NAMALWA (cell line): ENCODE results near the gene ZMYM5.
"Not testable (repeated sequence)": the region's sequence is repeated elsewhere in the genome, so short reads cannot be mapped to it uniquely, and the experiment has no call there.

ENCODE experiments used
- DNase-seq: peaks from one replicate; pipeline ENCODE4 v3.0.0-alpha.2; 2015; ENCODE audit warnings: low spot score

Gene ZMYM5

DNA sequence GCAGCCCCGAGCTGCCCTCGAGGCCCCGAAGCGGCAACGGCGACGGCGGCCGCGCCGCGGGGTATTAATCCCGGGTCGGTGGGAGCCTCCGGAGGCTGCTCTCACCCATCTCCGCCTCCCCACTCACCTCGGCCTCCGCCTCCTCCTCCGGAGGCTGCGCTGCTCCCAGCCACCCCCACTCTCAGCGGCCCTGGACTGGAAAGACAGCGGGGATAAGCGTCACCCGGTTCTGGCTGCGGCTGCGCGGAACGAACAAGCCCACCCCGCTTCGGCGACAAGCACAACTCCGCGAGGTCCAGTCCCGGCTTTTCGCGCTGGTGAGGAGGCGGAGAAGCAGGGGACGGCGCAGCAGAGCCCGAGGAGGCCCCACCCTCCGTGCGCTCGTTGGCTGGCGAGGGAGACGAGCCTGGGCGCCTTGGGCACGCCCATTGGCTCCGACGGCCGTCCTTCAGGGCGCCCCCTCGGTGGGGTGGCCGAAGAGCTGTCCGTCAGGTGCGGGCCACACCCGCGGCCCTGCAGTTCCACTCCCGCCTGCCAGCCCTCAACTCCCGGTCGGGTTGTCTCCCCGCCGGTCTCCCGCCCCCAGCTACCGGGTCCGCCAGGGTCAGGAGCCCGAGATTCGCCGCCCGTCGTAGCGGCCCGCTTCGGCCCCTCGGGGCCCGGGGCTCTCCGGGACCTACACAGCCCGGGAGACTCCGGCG lies at the start of gene ZMYM5:
Gene ZMYM5 (minus strand): TSS at position 327 of the 701 bp plus-strand sequence. CDS start 11,469 bp downstream, outside the sequence.
- DNase-seq: peak; percentile 97

DNA sequence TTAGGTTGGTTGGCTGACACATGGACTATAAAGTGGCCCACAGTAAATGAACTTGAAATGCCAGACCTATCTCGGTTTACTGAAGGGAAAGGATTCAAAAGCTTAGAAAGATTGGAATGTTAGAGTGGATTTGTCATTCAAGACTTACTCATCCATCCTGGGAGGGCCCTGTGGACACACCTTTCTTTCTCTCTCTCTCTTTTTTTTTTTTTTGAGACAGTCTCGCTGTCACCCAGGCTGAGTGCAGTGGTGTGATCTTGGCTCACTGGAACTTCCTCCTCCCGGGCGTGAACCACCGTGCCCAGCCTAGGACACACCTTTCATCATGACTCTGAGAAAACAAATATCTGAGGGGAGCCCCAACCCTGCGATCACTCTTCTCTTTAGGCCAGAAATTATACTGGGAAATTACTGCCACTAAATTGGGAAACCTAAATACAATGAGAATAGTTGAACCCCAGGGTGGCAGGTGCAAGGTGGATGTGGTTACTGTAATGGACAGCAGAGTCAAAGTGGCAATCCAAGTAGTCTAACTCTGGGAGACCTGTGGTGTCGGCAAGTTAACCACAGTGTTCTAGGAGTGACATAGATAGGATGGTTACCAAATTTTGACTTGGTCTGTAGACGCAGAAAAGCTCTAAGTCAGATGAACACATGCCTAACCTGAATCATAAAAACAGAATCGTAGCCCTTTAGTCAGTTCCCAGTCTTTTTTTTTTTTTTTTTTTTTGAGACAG lies 47.1 kb upstream of the ZMYM5 start:
- no peak for DNase-seq

DNA sequence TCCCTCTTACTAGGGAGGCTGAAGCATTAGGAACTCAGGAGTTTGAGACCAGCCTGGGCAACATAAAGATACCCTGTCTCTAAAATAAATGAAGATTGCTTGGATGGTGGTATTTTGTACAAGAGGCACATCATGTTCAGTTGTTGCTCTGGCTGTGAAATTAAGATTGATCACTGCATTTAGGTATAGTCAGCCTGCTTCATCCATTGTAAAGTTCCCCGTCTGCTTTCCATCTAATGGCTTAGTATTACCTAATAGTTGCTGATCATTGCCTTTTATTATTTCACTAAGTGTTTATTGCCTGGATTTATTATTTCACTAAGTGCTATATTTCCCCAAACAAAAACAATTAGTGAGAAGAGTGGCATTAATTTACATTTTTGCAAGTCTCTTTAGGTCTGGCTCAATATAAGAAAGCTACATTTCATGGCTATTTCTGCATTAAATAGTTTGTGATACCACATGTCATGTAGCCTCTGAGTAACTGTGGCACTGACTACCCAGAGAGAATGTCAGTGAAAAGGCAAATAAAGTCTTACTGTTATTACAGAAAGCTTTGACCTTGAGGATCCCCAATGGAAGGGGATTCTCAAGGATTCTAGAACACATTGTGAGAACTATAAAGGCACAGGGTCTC lies 45.0 kb upstream of the ZMYM5 start:
- no peak for DNase-seq

DNA sequence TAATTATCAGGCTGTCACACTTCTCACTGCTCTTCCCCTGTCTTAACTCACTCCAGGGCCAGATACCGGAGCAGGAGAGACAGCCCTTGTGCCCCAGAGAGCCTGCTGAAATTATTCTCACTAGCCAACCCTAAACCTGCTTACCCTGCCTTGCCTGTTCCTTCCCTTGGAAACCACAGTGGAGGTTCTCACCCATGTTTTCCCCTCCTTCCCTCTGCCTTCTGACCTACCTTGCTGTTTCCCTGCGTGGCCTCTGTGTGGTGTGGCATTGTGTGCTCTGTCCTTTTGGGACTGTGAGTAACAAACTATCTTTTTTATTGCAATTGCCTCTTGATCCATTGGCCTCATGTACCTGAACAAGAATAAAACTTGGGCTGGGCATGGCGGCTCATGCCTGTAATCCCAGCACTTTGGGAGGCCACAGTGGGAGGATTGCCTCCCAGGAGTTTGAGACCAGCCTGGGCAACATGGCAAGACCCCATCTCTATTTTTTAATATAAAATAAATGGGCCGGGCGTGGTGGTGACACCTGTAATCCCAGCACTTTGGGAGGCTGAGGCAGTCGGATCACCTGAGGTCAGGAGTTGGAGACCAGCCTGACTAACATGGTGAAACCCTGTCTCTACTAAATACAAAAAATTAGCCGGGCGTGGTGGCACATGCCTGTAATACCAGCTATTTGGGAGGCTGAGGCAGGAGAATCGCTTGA lies 42.2 kb upstream of the ZMYM5 start:
- not testable (repeated sequence) for DNase-seq

DNA sequence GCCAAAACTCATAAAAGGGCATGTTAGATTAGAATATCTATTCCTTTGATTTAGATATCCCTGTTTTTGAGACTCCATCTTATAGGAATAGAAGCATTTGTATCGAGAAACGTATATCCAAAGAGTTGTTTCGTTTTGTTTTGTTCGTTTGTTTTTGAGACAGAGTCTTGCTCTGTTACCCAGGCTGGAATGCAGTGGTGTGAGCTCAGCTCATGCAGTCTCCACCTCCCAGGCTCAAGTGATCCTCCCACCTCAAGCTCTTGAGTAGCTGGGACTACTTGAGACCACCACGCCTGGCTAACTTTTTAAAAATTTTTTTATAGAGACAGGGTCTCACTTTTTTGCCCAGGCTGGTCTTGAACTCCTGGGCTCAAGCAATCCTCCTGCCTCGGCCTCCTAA lies 26.6 kb upstream of the ZMYM5 start:
- DNase-seq: no peak

DNA sequence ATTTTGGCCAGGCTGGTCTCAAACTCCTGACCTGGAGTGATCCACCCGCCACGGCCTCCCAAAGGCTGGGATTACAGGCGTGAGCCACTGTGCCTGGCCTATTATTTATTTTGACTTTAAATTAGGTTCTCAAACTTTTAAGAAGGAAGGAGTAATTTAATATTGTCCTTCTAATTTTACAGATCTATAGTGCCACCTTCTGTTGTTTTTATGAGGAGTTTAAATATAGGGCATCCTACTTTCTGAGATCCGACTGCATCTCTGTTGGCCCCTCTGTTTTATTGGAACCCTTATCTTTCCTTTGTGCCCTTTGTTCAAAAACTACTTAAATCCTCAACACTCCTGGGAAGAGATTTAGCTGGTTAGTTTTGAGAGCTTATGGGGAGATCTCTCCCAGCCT lies 25.4 kb upstream of the ZMYM5 start:
- peak; percentile 19 for DNase-seq

DNA sequence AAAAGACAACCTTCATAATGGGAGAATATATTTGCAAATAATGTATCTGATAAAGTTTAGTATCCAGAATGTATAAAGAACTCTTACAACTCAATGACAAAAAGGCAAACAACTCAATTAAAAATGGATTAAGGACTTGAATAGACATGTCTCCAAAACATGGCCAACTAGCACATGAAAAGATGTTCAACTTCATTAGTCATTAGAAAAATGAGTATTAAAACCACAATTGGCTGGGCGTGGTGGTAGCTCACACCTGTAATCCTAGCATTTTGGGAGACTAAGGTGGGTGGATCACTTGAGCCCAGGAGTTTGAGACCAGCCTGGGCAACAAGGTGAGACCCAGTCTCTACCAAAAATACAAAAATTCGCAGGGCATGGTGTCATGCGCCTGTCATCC lies 18.8 kb upstream of the ZMYM5 start:
- no peak for DNase-seq

GRCh38 chr13:19881641-19882040 lies 18.2 kb upstream of the ZMYM5 start:
- no peak for DNase-seq

- DNase-seq: peak; percentile 79
Measured at GRCh38 chr13:19864746-19865309, 1.4 kb upstream of the ZMYM5 start.

GRCh38 chr13:19864024-19864745 lies 736 bp upstream of the ZMYM5 start:
- peak; percentile 71 for DNase-seq

DNA sequence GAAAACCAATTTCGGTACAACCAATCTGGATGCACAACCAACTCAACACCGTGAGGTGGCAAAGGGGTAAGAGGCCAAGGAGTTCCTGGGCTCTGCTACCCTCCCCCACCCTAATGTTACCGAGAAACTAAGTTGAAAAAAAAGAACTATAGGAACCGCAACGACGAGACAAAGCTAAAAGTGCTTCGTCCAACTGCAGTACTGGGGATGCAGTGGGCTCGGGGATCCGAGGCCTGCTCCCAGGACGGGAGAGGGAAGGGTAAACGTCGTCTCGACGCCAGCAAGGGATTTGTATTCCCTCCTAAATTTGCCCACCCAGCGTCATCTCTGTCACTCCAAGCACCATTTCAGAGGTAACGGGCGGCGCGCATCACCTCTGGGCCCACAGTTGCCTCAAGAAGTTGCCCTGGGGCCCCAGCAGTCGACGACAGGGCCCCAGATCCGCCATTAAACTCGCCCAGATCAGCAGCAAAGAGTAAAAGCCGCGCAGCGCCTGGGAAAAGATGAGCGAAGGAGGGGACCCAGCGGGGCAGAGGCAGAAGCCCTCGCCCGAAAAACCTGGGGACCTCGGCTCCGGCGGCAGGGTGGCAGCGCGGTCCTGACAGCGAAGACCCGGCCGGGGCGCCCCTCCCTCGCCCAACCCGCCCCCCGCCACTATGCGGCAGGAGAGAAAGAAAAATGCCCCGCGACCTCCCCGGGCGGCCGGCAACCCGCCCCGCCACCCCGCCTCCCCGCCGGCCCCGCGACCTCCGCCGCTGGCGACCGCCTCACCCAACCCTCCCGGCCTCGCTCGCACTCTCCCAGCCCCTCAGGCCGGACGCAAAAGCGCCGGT lies 752 bp downstream of the ZMYM5 start:
- peak; percentile 69 for DNase-seq

- DNase-seq: peak; percentile 15
Measured at GRCh38 chr13:19861762-19862161, 1.7 kb downstream of the ZMYM5 start.

DNA sequence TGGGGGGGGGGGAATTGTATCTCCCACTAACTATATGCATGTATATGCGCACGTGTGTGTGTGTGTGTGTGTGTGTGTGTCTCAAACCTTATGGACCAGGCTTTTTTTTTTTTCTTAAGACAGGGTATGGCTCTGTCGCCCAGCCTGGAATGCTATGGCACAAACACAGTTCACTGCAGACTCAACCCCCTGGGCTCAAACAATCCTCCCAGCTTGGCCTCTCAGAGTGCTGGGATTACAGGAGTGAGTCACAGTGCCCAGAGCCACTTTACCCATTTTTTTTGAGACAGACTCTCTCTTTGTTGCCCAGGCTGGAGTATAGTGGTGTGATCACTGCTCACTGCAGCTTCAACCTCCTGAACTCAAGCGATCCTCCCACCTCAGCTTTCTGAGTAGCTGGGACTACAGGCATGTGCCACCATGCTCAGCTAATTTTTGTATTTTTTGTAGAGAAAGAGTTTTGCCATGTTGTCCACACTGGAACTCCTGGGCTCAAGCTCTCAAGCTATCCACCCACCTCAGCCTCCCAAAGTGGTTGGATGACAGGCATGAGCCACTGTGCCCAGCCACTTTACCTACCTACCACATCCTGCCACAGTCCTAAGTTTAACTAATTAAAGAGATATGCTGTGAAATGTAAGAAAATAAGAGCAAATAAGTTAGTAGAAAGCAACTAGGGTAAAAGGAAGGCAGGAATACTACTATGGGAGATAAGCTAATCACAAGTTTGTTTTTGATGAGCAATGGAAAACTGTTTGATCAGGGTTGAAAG lies 2.4 kb downstream of the ZMYM5 start:
- no peak for DNase-seq

GRCh38 chr13:19857637-19858036 lies 5.8 kb downstream of the ZMYM5 start:
- not testable (repeated sequence) for DNase-seq

DNA sequence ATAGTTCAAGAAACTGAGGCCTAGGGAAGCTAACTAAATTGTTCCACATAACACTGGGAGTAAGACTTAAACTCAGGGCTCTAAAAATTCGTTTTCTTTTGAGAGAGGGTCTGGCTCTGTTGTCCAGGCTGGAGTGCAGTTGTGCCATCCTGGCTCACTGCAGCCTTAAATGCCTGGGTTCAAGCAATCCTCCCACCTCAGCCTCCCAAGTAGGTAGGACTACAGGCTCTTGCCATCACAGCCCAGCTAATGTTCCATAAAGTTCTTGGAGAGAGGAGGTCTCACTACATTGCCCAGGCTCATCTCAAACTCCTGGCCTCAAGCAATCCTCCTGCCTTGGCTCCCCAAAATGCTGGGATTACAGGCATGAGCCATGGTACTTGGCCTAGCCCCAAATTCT lies 10.7 kb downstream of the ZMYM5 start:
- no peak for DNase-seq

DNA sequence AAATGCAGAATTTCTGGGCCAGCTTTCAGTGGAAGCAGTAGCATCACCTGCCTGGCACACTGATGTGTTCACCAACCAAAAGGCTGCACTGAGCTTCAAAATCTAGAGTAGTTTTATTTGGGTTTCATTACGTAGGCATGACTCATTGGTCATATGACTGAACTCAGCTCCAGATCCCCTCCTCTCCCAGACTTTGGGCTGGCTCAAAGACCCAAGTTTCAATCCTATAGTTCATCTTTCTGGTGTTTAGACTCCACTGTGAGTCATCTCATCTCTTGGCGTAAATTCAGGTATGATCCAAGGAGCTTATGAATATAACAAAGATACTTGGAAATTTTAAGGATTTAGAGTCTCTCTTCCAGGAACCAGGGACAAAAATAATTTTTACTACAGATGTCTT lies 17.7 kb downstream of the ZMYM5 start:
- no peak for DNase-seq

DNA sequence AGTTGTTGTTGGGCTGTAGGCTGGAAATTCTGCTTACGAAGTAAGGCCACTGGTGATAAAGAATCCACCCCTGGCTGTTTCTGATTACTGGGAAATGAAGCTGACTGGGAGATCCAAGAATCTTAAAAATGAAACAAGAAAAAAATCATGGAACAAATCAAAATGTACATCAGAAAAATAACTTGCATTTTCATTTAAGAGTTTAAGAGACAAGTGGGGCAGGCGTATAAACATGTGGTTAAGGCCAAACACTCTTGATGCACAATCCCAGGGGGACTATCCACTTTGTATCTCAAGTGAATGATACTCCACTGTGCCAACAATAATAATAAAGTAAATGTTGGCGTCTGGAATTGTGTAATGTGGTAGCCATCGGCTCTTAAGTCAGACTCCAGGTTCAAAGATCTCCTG lies 24.6 kb downstream of the ZMYM5 start:
- no peak for DNase-seq

DNA sequence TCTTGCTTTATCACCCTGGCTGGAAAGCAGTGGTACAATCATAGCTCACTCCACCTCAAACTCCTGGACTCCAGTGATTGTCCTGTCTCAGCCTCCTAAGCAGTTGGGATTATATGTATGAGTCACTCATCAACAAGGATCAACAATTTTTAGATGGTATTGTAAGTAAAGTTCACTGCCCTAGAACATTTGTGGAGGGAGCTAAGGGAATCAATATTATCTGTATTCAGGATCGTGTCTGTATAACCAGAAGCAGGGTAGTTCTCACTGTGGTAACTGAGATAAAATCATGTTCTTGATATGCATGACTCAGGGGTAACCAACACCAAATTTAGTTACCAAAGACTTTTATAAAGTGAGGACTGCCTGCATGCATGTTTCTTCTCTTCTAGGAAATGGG lies 27.0 kb downstream of the ZMYM5 start:
- DNase-seq: no peak

DNA sequence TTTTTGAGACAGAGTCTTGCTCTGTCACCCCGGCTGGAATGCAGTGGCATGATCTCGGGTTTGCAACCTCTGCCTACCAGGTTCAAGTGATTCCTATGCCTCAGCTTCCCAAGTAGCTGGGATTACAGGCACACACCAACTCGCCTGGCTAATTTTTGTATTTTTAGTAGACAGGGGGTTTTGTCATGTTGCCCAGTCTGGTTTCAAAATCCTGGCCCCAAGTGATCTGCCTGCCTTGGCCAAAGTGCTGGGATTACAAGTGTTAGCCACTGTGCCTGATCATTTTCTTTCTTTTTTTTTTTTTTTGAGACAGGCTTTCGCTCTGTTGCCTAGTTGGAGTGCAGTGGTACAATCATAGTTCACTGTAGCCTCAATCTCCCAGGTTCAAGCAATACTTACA lies 28.7 kb downstream of the ZMYM5 start:
- no peak for DNase-seq

- DNase-seq: no peak
Measured at GRCh38 chr13:19822673-19823072, 40.8 kb downstream of the ZMYM5 start.
